ENCODE measurements around the gene TTC28. TPM values are rescaled to one million over a fixed set of nuclear protein-coding genes. Genes with fewer than 3 reads are reported as not detected.

The TTC28 gene
- total RNA-seq, 1 experiment from 2014 or later = 0.12 TPM

DNA sequence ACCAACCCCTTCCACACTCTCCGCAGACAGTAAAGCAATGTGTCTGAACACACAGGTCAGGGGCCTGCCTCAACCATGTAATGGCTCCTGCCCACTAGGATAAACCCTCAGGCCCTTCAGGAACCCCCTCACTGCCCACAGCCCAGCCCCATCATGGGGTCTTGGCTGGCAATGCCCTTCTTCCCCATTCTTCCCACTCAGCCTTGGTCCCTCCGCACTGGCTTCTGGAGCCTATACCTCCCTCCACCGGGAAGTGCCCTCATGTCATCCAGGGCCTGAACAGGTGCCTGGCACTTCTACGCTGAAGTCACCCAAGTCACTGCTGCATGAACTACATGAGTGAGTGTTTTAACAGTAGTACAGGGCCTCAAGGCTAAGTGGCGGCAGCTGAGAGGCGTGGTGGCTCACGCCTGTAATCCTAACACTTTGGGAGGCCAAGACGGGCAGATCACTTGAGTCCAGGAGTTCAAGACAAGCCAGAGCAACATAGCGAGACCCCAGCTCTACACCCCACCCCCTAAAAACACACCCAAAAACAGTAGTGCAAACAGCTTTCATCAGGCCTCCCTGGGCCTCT is 685.8 kb downstream of the TTC28 start:
- Histone ChIP-seq H2AFZ (ENCODE audit: low read depth, low read length, poor library complexity, severe bottlenecking) (no peak overlapping the region), H3K9ac (ENCODE audit: low read length) (no peak overlapping the region), H3K9me3 (ENCODE audit: control insufficient read depth in 1 of 2, insufficient read depth in 1 of 2, low read depth in 1 of 2, low read length in 2 of 2) (no peaks in the 10 kb centered on the region), H3K36me3 (ENCODE audit: control insufficient read depth in 1 of 2, insufficient read depth in 2 of 2, low read length in 2 of 2) (no peaks in the 10 kb centered on the region), H4K20me1 (ENCODE audit: insufficient read depth) (no peaks in the 10 kb centered on the region), H3K27ac (ENCODE audit: low read depth, low read length) (no peak overlapping the region), H3K27me3 (ENCODE audit: insufficient read depth, low read length) (no peaks in the 10 kb centered on the region), H3K4me2 (ENCODE audit: low read length) (no peak overlapping the region), H3K9me2 (ENCODE audit: insufficient read depth) (no peaks in the 10 kb centered on the region), H3K4me1 (ENCODE audit: control insufficient read depth in 1 of 2, insufficient read depth in 2 of 2, low read length in 2 of 2) (peaks cover 2 to 7% of the 10 kb centered on the region in 2 experiments; a peak in 2 of 4 replicates), H3K4me3 (replicated peaks in 1 of 2; ENCODE audit: low read depth in 1 of 2, low read length in 2 of 2) (no peak overlapping the region), H3K79me2 (ENCODE audit: insufficient read depth, low read length) (no peaks in the 10 kb centered on the region)
- intact Hi-C loops (cut with micrococcal nuclease) = no loop called here
- POLR2A ChIA-PET = no interaction called here
- RAD21 ChIA-PET (ENCODE audit: low non-redundant PET in 1 of 2, low total read pairs in 2 of 2, uncharacterized antibody in 2 of 2, unreplicated experiment in 2 of 2) = no interaction called here
- no TSS peak for BruUV-seq (replicated peaks)
- DNase-seq (ENCODE audit: low read depth, low spot score) = no peak
- TF ChIP-seq EGR1 (IDR thresholded peaks at IDR 0.05; ENCODE audit: low read depth) = no peak
- TF ChIP-seq FOSL1 (IDR thresholded peaks at IDR 0.05; ENCODE audit: low read depth) = no peak
- TF ChIP-seq RAD21 (IDR thresholded peaks at IDR 0.05; ENCODE audit: low read depth) = no peak
- TF ChIP-seq EZH2phosphoT487 (IDR thresholded peaks at IDR 0.05; ENCODE audit: borderline replicate concordance) = no peak
- TF ChIP-seq CEBPB (IDR thresholded peaks at IDR 0.05; ENCODE audit: low read depth) = no peak
- TF ChIP-seq SP1 (IDR thresholded peaks at IDR 0.05; ENCODE audit: low read depth) = no peak
- no peak for ATAC-seq
- CTCF ChIA-PET = no interaction called here

- H4K20me1 ChIP-seq (ENCODE audit: insufficient read depth) = no peaks in the 10 kb centered on the region
- DNase-seq (ENCODE audit: low read depth, low spot score) (no peak), ATAC-seq (no peak)
- H3K4me3 ChIP-seq (replicated peaks in 1 of 2; ENCODE audit: low read depth in 1 of 2, low read length in 2 of 2) = no peak overlapping the region
- intact Hi-C loops (cut with micrococcal nuclease) = no loop called here
- H3K36me3 ChIP-seq (ENCODE audit: control insufficient read depth in 1 of 2, insufficient read depth in 2 of 2, low read length in 2 of 2) = no peaks in the 10 kb centered on the region
- ChIA-PET RAD21 (ENCODE audit: low non-redundant PET in 1 of 2, low total read pairs in 2 of 2, uncharacterized antibody in 2 of 2, unreplicated experiment in 2 of 2) (no interaction called here), POLR2A (no interaction called here), CTCF (no interaction called here)
- no peak overlapping the region for H2AFZ ChIP-seq (ENCODE audit: low read depth, low read length, poor library complexity, severe bottlenecking)
- H3K4me1 ChIP-seq (ENCODE audit: control insufficient read depth in 1 of 2, insufficient read depth in 2 of 2, low read length in 2 of 2) = peaks cover 2 to 7% of the 10 kb centered on the region in 2 experiments; a peak in 2 of 4 replicates
- no peaks in the 10 kb centered on the region for H3K9me3 ChIP-seq (ENCODE audit: control insufficient read depth in 1 of 2, insufficient read depth in 1 of 2, low read depth in 1 of 2, low read length in 2 of 2)
- H3K79me2 ChIP-seq (ENCODE audit: insufficient read depth, low read length) = no peaks in the 10 kb centered on the region
- no peaks in the 10 kb centered on the region for H3K27me3 ChIP-seq (ENCODE audit: insufficient read depth, low read length)
- TF ChIP-seq REST (IDR thresholded peaks at IDR 0.05; ENCODE audit: low read depth) (no peak), TCF7L2 (IDR thresholded peaks at IDR 0.05; ENCODE audit: borderline replicate concordance, extremely low read depth, insufficient read depth, insufficient read length) (no peak), FOSL1 (IDR thresholded peaks at IDR 0.05; ENCODE audit: low read depth) (no peak), ZFX (IDR thresholded peaks at IDR 0.05) (no peak), YY1 (IDR thresholded peaks at IDR 0.05; ENCODE audit: extremely low read depth, insufficient replicate concordance, low read depth, low read length) (no peak), EZH2phosphoT487 (IDR thresholded peaks at IDR 0.05; ENCODE audit: borderline replicate concordance) (no peak), CEBPB (IDR thresholded peaks at IDR 0.05; ENCODE audit: low read depth) (no peak)
- TF ChIP-seq, protein P1, sequence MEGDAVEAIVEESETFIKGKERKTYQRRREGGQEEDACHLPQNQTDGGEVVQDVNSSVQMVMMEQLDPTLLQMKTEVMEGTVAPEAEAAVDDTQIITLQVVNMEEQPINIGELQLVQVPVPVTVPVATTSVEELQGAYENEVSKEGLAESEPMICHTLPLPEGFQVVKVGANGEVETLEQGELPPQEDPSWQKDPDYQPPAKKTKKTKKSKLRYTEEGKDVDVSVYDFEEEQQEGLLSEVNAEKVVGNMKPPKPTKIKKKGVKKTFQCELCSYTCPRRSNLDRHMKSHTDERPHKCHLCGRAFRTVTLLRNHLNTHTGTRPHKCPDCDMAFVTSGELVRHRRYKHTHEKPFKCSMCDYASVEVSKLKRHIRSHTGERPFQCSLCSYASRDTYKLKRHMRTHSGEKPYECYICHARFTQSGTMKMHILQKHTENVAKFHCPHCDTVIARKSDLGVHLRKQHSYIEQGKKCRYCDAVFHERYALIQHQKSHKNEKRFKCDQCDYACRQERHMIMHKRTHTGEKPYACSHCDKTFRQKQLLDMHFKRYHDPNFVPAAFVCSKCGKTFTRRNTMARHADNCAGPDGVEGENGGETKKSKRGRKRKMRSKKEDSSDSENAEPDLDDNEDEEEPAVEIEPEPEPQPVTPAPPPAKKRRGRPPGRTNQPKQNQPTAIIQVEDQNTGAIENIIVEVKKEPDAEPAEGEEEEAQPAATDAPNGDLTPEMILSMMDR (IDR thresholded peaks at IDR 0.05 in 2 of 3, conservative IDR thresholded peaks at IDR 0.05 in 1 of 3; ENCODE audit: borderline replicate concordance in 1 of 3, insufficient read depth in 1 of 3, low read depth in 2 of 3, low read length in 2 of 3) = no peak
- no peak overlapping the region for H3K9ac ChIP-seq (ENCODE audit: low read length)
- no peak overlapping the region for H3K4me2 ChIP-seq (ENCODE audit: low read length)
- no TSS peak for BruUV-seq (replicated peaks)
- H3K9me2 ChIP-seq (ENCODE audit: insufficient read depth) = no peaks in the 10 kb centered on the region
- no peak overlapping the region for H3K27ac ChIP-seq (ENCODE audit: low read depth, low read length)
Observed at GRCh38 chr22:27993201-27993635, 686.4 kb downstream of the TTC28 start.
